ENCODE measurements around the gene PCNX2. TPM values are rescaled to one million over a fixed set of nuclear protein-coding genes. Genes with fewer than 3 reads are reported as not detected.

PCNX2 gene
- total and polyA plus RNA-seq, 2 of the 8 experiments (the other 6 are each of a cell fraction or from before 2014, with no cell fraction given), result 46.1 to 57.6 TPM

- Histone ChIP-seq H4K5ac (ENCODE audit: insufficient read length, low read depth, low read length) (no peak overlapping the region), H3K4me1 (replicated peaks in 1 of 4; ENCODE audit: control insufficient read depth in 3 of 4, insufficient read depth in 4 of 4, low read length in 3 of 4) (peaks cover 4 to 13% (median 5%) of the 10 kb centered on the region in 4 experiments; a peak in 6 of 7 replicates), H3K18ac (ENCODE audit: extremely low read depth, low read length) (no peak overlapping the region), H2AFZ (ENCODE audit: low read length) (peak overlapping the region; percentile 82), H3K79me2 (ENCODE audit: control insufficient read depth in 1 of 2, insufficient read depth in 2 of 2, low read length in 2 of 2) (peaks cover 0 to 31% of the 10 kb centered on the region in 2 experiments; a peak in 2 of 4 replicates), H3K56ac (replicated peaks; ENCODE audit: insufficient read length, low read depth, low read length) (no peak overlapping the region), H3K27me3 (replicated peaks in 1 of 4; ENCODE audit: control insufficient read depth in 3 of 4, extremely low read depth in 1 of 4, insufficient read depth in 3 of 4, low read length in 3 of 4) (peaks cover 0 to 12% (median 7%) of the 10 kb centered on the region in 4 experiments; a peak in 5 of 7 replicates), H3K36me3 (ENCODE audit: control insufficient read depth in 2 of 4, insufficient read depth in 4 of 4, low read length in 3 of 4) (no peaks in the 10 kb centered on the region), H2BK5ac (ENCODE audit: low read depth, low read length) (no peak overlapping the region), H3K79me1 (ENCODE audit: low read depth, low read length) (peaks cover 6% of the 10 kb centered on the region; the same call in 1 of the 2 replicates), H4K91ac (replicated peaks; ENCODE audit: insufficient read length, low read length) (no peak overlapping the region), H2BK120ac (replicated peaks; ENCODE audit: low read depth, low read length) (no peak overlapping the region), H3K14ac (ENCODE audit: insufficient read length) (no peak overlapping the region), H3K9me3 (ENCODE audit: insufficient read depth in 2 of 2, low read depth in 1 of 2, low read length in 1 of 2) (no peaks in the 10 kb centered on the region), H2BK12ac (ENCODE audit: low read depth, low read length) (no peak overlapping the region), H3K27ac (ENCODE audit: low read depth, low read length) (no peak overlapping the region), H3K4me2 (ENCODE audit: insufficient read depth in 1 of 2, low read depth in 2 of 2, low read length in 2 of 2) (peak overlapping the region; percentile 86 to 98), H2AK5ac (ENCODE audit: low read depth, low read length) (no peak overlapping the region), H3K4me3 (ENCODE audit: extremely low read depth in 1 of 4, insufficient read depth in 2 of 4, low read depth in 3 of 4, low read length in 4 of 4) (peak overlapping the region; percentile 48 to 66 (median 58)), H4K8ac (ENCODE audit: extremely low read depth, insufficient read depth, low read length) (no peak overlapping the region), H3K9ac (replicated peaks in 1 of 4; ENCODE audit: extremely low read depth in 1 of 4, low read depth in 3 of 4, low read length in 3 of 4) (peak overlapping the region in 1 of 4 experiments; percentile 39; a peak in 2 of 7 replicates), H3K23me2 (ENCODE audit: low read depth, low read length) (peaks cover 15% of the 10 kb centered on the region), H3K4ac (replicated peaks; ENCODE audit: insufficient read length, low read depth, low read length) (no peak overlapping the region), H2BK15ac (ENCODE audit: low read length) (no peak overlapping the region), H3K23ac (ENCODE audit: insufficient read length) (no peak overlapping the region), H2BK20ac (ENCODE audit: low read length) (no peak overlapping the region), H4K20me1 (replicated peaks in 1 of 2; ENCODE audit: control insufficient read depth in 1 of 2, insufficient read depth in 2 of 2, low read length in 2 of 2) (peaks cover 7 to 9% of the 10 kb centered on the region in 2 experiments)
- POLR2A ChIA-PET (ENCODE audit: partially characterized antibody), result interaction anchor here (1.3 kb wide), 1 partner anchor 42 kb away, joined by 3 read pairs; no protein-coding TSS in a partner anchor
- 0 out of 2 replicates have a peak, but pooled peaks have one; percentile 16 for TF ChIP-seq TAF1 (IDR thresholded peaks at IDR 0.05; ENCODE audit: low read depth, low read length)
- peak; percentile 58; the same call in 1 of the 2 replicates for TF ChIP-seq E2F6 (IDR thresholded peaks at IDR 0.05)
- no peak for TF ChIP-seq SP1 (IDR thresholded peaks at IDR 0.05; ENCODE audit: low read depth, low read length)
- no peak for TF ChIP-seq SP4 (IDR thresholded peaks at IDR 0.05; ENCODE audit: low read length)
- no peak for TF ChIP-seq KDM1A (IDR thresholded peaks at IDR 0.05; ENCODE audit: borderline replicate concordance, low read length)
- peak; percentile 65; the same call in 1 of the 2 replicates for TF ChIP-seq MAX (IDR thresholded peaks at IDR 0.05)
- no peak for TF ChIP-seq KDM4A (IDR thresholded peaks at IDR 0.05; ENCODE audit: low read depth, low read length, severe bottlenecking)
- TF ChIP-seq ASH2L (IDR thresholded peaks at IDR 0.05; ENCODE audit: low read length), result peak; percentile 27
- no peak for FAIRE-seq
- DNase-seq (ENCODE audit: low read depth in 1 of 2, low spot score in 2 of 2), result peak; percentile 91 to 94
- 3% methylated on average over 26 of the region's 49 CpGs; no CpG with 5 or more reads in 1 of the 2 experiments for WGBS, 2 experiments (ENCODE audit: extremely low coverage in 1 of 2, insufficient coverage in 1 of 2, insufficient read length in 1 of 2, insufficient replicate concordance in 2 of 2, low coverage in 1 of 2, low lambda C conversion rate in 2 of 2, missing lambda C conversion rate in 1 of 2)
- CTCF ChIA-PET (ENCODE audit: partially characterized antibody), result interaction anchor here (1.1 kb wide), 1 partner anchor 27 kb away, joined by 3 read pairs; no protein-coding TSS in a partner anchor
Observed at GRCh38 chr1:233326811-233327650, 31.5 kb upstream of the PCNX2 start.
